ENCODE results near the gene ATG14. TPM values are rescaled to one million over a fixed set of nuclear protein-coding genes. Genes with fewer than 3 reads are reported as not detected.
A peak's percentile ranks its signal among the peaks of the same experiment; 100 is the strongest.
"Not testable (repeated sequence)": the region's sequence is repeated elsewhere in the genome, so short reads cannot be mapped to it uniquely, and the experiment has no call there.

Gene ATG14
- total RNA-seq, 5 donors from 2014 or later (not counting 1 experiment from before 2014, with no cell fraction given) = 13.2 to 18.1 (median 17.3) TPM

GRCh38 chr14:55430024-55430690, 18.5 kb upstream of the ATG14 start:
- Mint-ChIP-seq H3K4me3 (no peak overlapping the region), H3K27ac (peak overlapping the region; percentile 90 to 91), H3K9me3 (no peaks in the 10 kb centered on the region), H3K4me1 (peaks cover 34 to 41% (median 34%) of the 10 kb centered on the region in 3 donors), H3K27me3 (no peaks in the 10 kb centered on the region), H3K36me3 (no peaks in the 10 kb centered on the region)
- POLR2A ChIA-PET = interaction anchor here in 1 of 2 donors (0.6 kb wide), 1 partner anchor 689 kb away, joined by 4 read pairs; no protein-coding TSS in a partner anchor
- peaks cover 20 to 24% of the 10 kb centered on the region in 2 experiments for H3K4me1 ChIP-seq (ENCODE audit: control insufficient read depth in 1 of 2, extremely low read depth in 1 of 2, insufficient read depth in 2 of 2, low read length in 2 of 2)
- peak overlapping the region; percentile 61 for H3K27ac ChIP-seq (ENCODE audit: low read length)
- no peaks in the 10 kb centered on the region for H3K9me3 ChIP-seq
- H3K27me3 ChIP-seq (replicated peaks in 1 of 2; ENCODE audit: control insufficient read depth in 2 of 2, extremely low read depth in 1 of 2, insufficient read depth in 2 of 2, low read length in 1 of 2) = no peaks in the 10 kb centered on the region
- H3K4me3 ChIP-seq (ENCODE audit: control insufficient read depth in 1 of 2, extremely low read depth in 1 of 2, low read length in 1 of 2) = no peak overlapping the region
- no CpG with 5 or more reads among the region's 1 CpG for WGBS (ENCODE audit: insufficient coverage)
- no peaks in the 10 kb centered on the region for H3K36me3 ChIP-seq (ENCODE audit: control insufficient read depth in 2 of 2, extremely low read depth in 1 of 2, insufficient read depth in 1 of 2, low read length in 1 of 2)
- ATAC-seq (replicated peaks in 1 of 4) = peak; percentile 84 to 94 (median 87)
- peak in 32 of 35 experiments; percentile 7 to 82 (median 36) for DNase-seq
- CTCF ChIA-PET = interaction anchor here (0.6 to 1.1 kb wide), 14 partner anchors 12 to 1885 kb away, joined by 3 to 10 read pairs (median 4); no protein-coding TSS in a partner anchor

GRCh38 chr14:55427439-55427838, 15.8 kb upstream of the ATG14 start:
- Histone ChIP-seq H3K27me3 (replicated peaks in 1 of 2; ENCODE audit: control insufficient read depth in 2 of 2, extremely low read depth in 1 of 2, insufficient read depth in 2 of 2, low read length in 1 of 2) (no peaks in the 10 kb centered on the region), H3K4me3 (ENCODE audit: control insufficient read depth in 1 of 2, extremely low read depth in 1 of 2, low read length in 1 of 2) (no peak overlapping the region), H3K9me3 (no peaks in the 10 kb centered on the region), H3K4me1 (ENCODE audit: control insufficient read depth in 1 of 2, extremely low read depth in 1 of 2, insufficient read depth in 2 of 2, low read length in 2 of 2) (peaks cover 4 to 7% of the 10 kb centered on the region in 2 experiments), H3K36me3 (ENCODE audit: control insufficient read depth in 2 of 2, extremely low read depth in 1 of 2, insufficient read depth in 1 of 2, low read length in 1 of 2) (no peaks in the 10 kb centered on the region), H3K27ac (ENCODE audit: low read length) (no peak overlapping the region)
- Mint-ChIP-seq H3K36me3 (no peaks in the 10 kb centered on the region), H3K9me3 (no peaks in the 10 kb centered on the region), H3K27ac (no peak overlapping the region), H3K27me3 (no peaks in the 10 kb centered on the region), H3K4me3 (no peak overlapping the region), H3K4me1 (peaks cover 10 to 14% (median 10%) of the 10 kb centered on the region in 3 donors)
- CTCF ChIA-PET = interaction anchor here (0.6 to 1.1 kb wide), 4 partner anchors 10 to 793 kb away, joined by 3 to 4 read pairs (median 3); no protein-coding TSS in a partner anchor
- POLR2A ChIA-PET = interaction anchor here in 1 of 2 donors (0.5 to 0.9 kb wide), 2 partner anchors 117 to 156 kb away, joined by 3 to 4 read pairs; partner anchors contain the start of gene FBXO34
- ATAC-seq (replicated peaks in 1 of 4) (no peak), DNase-seq (no peak)
- WGBS (ENCODE audit: insufficient coverage) = 80% methylated on average over 1 of the region's 7 CpGs

- H3K4me3 Mint-ChIP-seq = no peak overlapping the region
- CTCF ChIA-PET = interaction anchor here (0.7 to 1.1 kb wide), 3 partner anchors 11 to 17 kb away, joined by 3 to 4 read pairs (median 3); no protein-coding TSS in a partner anchor
Observed at GRCh38 chr14:55426891-55427290, 15.3 kb upstream of the ATG14 start.

GRCh38 chr14:55425091-55425490, 13.5 kb upstream of the ATG14 start:
- Mint-ChIP-seq H3K9me3 (no peaks in the 10 kb centered on the region), H3K36me3 (no peaks in the 10 kb centered on the region), H3K4me1 (peaks cover 4 to 5% (median 4%) of the 10 kb centered on the region in 3 donors), H3K27ac (no peak overlapping the region), H3K27me3 (no peaks in the 10 kb centered on the region), H3K4me3 (no peak overlapping the region)
- Histone ChIP-seq H3K27me3 (replicated peaks in 1 of 2; ENCODE audit: control insufficient read depth in 2 of 2, extremely low read depth in 1 of 2, insufficient read depth in 2 of 2, low read length in 1 of 2) (no peaks in the 10 kb centered on the region), H3K4me1 (ENCODE audit: control insufficient read depth in 1 of 2, extremely low read depth in 1 of 2, insufficient read depth in 2 of 2, low read length in 2 of 2) (peaks cover 4 to 6% of the 10 kb centered on the region in 2 experiments), H3K9me3 (no peaks in the 10 kb centered on the region), H3K36me3 (ENCODE audit: control insufficient read depth in 2 of 2, extremely low read depth in 1 of 2, insufficient read depth in 1 of 2, low read length in 1 of 2) (no peaks in the 10 kb centered on the region), H3K27ac (ENCODE audit: low read length) (no peak overlapping the region), H3K4me3 (ENCODE audit: control insufficient read depth in 1 of 2, extremely low read depth in 1 of 2, low read length in 1 of 2) (no peak overlapping the region)
- ChIA-PET CTCF (interaction anchor here in 1 of 2 donors (1.0 to 1.2 kb wide), 4 partner anchors 8 to 12 kb away, joined by 3 to 4 read pairs (median 4); no protein-coding TSS in a partner anchor), POLR2A (no interaction called here)
- ATAC-seq (replicated peaks in 1 of 4) (no peak), DNase-seq (no peak)
- WGBS (ENCODE audit: insufficient coverage) = no CpG with 5 or more reads among the region's 1 CpG

More at GRCh38 chr14:55426891-55427290, 15.3 kb upstream of the ATG14 start:
- ATAC-seq (replicated peaks in 1 of 4) (no peak), DNase-seq (no peak)
- Histone ChIP-seq H3K27ac (ENCODE audit: low read length) (no peak overlapping the region), H3K9me3 (no peaks in the 10 kb centered on the region), H3K27me3 (replicated peaks in 1 of 2; ENCODE audit: control insufficient read depth in 2 of 2, extremely low read depth in 1 of 2, insufficient read depth in 2 of 2, low read length in 1 of 2) (no peaks in the 10 kb centered on the region), H3K36me3 (ENCODE audit: control insufficient read depth in 2 of 2, extremely low read depth in 1 of 2, insufficient read depth in 1 of 2, low read length in 1 of 2) (no peaks in the 10 kb centered on the region), H3K4me1 (ENCODE audit: control insufficient read depth in 1 of 2, extremely low read depth in 1 of 2, insufficient read depth in 2 of 2, low read length in 2 of 2) (peaks cover 4 to 7% of the 10 kb centered on the region in 2 experiments), H3K4me3 (ENCODE audit: control insufficient read depth in 1 of 2, extremely low read depth in 1 of 2, low read length in 1 of 2) (no peak overlapping the region)
- no peaks in the 10 kb centered on the region for H3K27me3 Mint-ChIP-seq
- no peak overlapping the region for H3K27ac Mint-ChIP-seq
- no peaks in the 10 kb centered on the region for H3K9me3 Mint-ChIP-seq
- POLR2A ChIA-PET = no interaction called here
- 100% methylated on average over 1 of the region's 4 CpGs for WGBS (ENCODE audit: insufficient coverage)
- peaks cover 9 to 13% (median 10%) of the 10 kb centered on the region in 3 donors for H3K4me1 Mint-ChIP-seq
- no peaks in the 10 kb centered on the region for H3K36me3 Mint-ChIP-seq

DNA sequence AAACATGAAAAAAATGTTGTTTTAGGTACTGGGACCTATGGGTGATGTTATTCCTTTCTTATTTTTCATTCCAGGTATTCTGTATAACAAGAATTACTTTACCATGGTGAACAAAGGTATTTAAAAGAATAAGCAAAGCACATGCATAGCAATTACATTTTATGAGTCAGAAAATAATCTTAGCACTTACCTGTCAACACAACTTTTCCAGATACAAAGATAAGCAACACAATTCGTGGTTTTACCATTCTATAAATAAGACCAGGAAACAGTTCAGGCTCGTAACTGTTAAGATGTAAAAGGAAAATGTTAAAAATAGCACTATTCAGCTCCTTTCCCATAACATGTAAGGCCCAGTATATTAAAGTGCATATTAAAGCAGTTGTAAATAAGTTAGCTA, 12.3 kb upstream of the ATG14 start:
- no peaks in the 10 kb centered on the region for H3K9me3 ChIP-seq
- Mint-ChIP-seq H3K9me3 (no peaks in the 10 kb centered on the region), H3K27ac (no peak overlapping the region), H3K4me3 (no peak overlapping the region), H3K27me3 (no peaks in the 10 kb centered on the region), H3K4me1 (no peaks in the 10 kb centered on the region), H3K36me3 (no peaks in the 10 kb centered on the region)
- no peaks in the 10 kb centered on the region for H3K27me3 ChIP-seq (replicated peaks in 1 of 2; ENCODE audit: control insufficient read depth in 2 of 2, extremely low read depth in 1 of 2, insufficient read depth in 2 of 2, low read length in 1 of 2)
- WGBS (ENCODE audit: insufficient coverage) = no CpG with 5 or more reads among the region's 2 CpGs
- ChIA-PET POLR2A (interaction anchor here in 1 of 2 donors (1.0 kb wide), 1 partner anchor 26 kb away, joined by 3 read pairs; no protein-coding TSS in a partner anchor), CTCF (interaction anchor here in 1 of 2 donors (0.6 to 1.3 kb wide), 5 partner anchors 7 to 154 kb away, joined by 3 read pairs; no protein-coding TSS in a partner anchor)
- H3K27ac ChIP-seq (ENCODE audit: low read length) = no peak overlapping the region
- H3K36me3 ChIP-seq (ENCODE audit: control insufficient read depth in 2 of 2, extremely low read depth in 1 of 2, insufficient read depth in 1 of 2, low read length in 1 of 2) = no peaks in the 10 kb centered on the region
- H3K4me3 ChIP-seq (ENCODE audit: control insufficient read depth in 1 of 2, extremely low read depth in 1 of 2, low read length in 1 of 2) = no peak overlapping the region
- DNase-seq = no peak
- no peak for ATAC-seq (replicated peaks in 1 of 4)
- H3K4me1 ChIP-seq (ENCODE audit: control insufficient read depth in 1 of 2, extremely low read depth in 1 of 2, insufficient read depth in 2 of 2, low read length in 2 of 2) = peaks cover 0 to 3% of the 10 kb centered on the region in 2 experiments

DNA sequence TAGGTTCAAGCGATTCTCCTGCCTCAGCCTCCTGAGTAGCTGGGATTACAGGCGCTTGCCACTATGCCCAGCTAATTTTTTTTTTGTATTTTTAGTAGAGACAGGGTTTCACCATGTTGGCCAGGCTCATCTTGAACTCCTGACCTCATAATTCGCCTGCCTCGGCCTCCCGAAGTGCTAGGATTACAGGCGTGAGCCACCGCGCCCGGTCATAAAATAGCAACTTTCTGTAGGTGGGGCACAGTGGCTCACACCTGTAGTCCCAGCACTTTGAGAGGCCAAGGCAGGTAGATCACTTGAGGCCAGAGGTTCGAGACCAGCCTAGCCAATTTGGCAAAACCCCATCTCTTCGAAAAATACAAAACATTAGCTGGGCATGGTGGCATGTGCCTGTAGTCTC, 10.7 kb upstream of the ATG14 start:
- H3K27ac ChIP-seq (ENCODE audit: low read length); H3K4me1 Mint-ChIP-seq; H3K9me3 Mint-ChIP-seq; H3K27ac Mint-ChIP-seq; H3K4me1 ChIP-seq (ENCODE audit: control insufficient read depth in 1 of 2, extremely low read depth in 1 of 2, insufficient read depth in 2 of 2, low read length in 2 of 2); H3K9me3 ChIP-seq; H3K4me3 Mint-ChIP-seq; H3K27me3 ChIP-seq (replicated peaks in 1 of 2; ENCODE audit: control insufficient read depth in 2 of 2, extremely low read depth in 1 of 2, insufficient read depth in 2 of 2, low read length in 1 of 2); H3K27me3 Mint-ChIP-seq; H3K4me3 ChIP-seq (ENCODE audit: control insufficient read depth in 1 of 2, extremely low read depth in 1 of 2, low read length in 1 of 2); DNase-seq; CTCF ChIA-PET; H3K36me3 ChIP-seq (ENCODE audit: control insufficient read depth in 2 of 2, extremely low read depth in 1 of 2, insufficient read depth in 1 of 2, low read length in 1 of 2); H3K36me3 Mint-ChIP-seq; ATAC-seq (replicated peaks in 1 of 4): not testable (repeated sequence)
- POLR2A ChIA-PET = interaction anchor here in 1 of 2 donors (0.6 kb wide), 1 partner anchor 266 kb away, joined by 5 read pairs; no protein-coding TSS in a partner anchor
- 90% methylated on average over 8 of the region's 11 CpGs for WGBS (ENCODE audit: insufficient coverage)

Data from T-cell (primary cell).